K562 (cell line): ENCODE measurements around the gene MAN1A1. TPM values are rescaled to one million over a fixed set of nuclear protein-coding genes. Genes with fewer than 3 reads are reported as not detected.
A peak's percentile ranks its signal among the peaks of the same experiment; 100 is the strongest.

Experiments used
- CEBPB ChIP-seq: fragments of 450-650 bp; IDR thresholded peaks from 2 replicates; pipeline ENCODE4 v1.6.1; 2016; ENCODE audit warnings: missing genetic modification characterization, missing compliant biosample characterization
- CTBP1 ChIP-seq: fragments of 450-650 bp; IDR thresholded peaks from 2 replicates; pipeline ENCODE4 v1.6.1; 2016; ENCODE audit warnings: borderline replicate concordance
- HNRNPUL1 ChIP-seq: fragments of 200-400 bp; formaldehyde crosslinking; IDR thresholded peaks from 2 replicates; pipeline ENCODE4 v1.6.1; 2017; ENCODE audit warnings: low read length
- NR4A1 ChIP-seq, 2 experiments: fragments of 250-450 bp in 1 of 2; fragments of 450-650 bp in 1 of 2; sonication (Bioruptor Pico) in 1 of 2; IDR thresholded peaks; 2 replicates each; pipeline versions ENCODE4 v1.4.0 to v1.6.1; 2016 to 2020; ENCODE audit warnings: mild to moderate bottlenecking in 2 of 2, missing compliant biosample characterization in 1 of 2, missing genetic modification characterization in 1 of 2, moderate library complexity in 1 of 2
- RBM34 ChIP-seq: fragments of 200-400 bp; formaldehyde crosslinking; IDR thresholded peaks from 2 replicates; pipeline ENCODE4 v1.6.1; 2018; ENCODE audit warnings: low read length, borderline replicate concordance; ENCODE audit not compliant: insufficient read depth
- SAFB ChIP-seq: fragments of 200-400 bp; formaldehyde crosslinking; IDR thresholded peaks from 2 replicates; pipeline ENCODE4 v1.6.1; 2017; ENCODE audit warnings: low read depth, low read length, borderline replicate concordance
- SIRT6 ChIP-seq: IDR thresholded peaks from one replicate; pipeline ENCODE4 v1.6.1; 2012; ENCODE audit warnings: low read depth, mild to moderate bottlenecking, control low read depth, inconsistent platforms, low read length, moderate library complexity
- SRF ChIP-seq, 2 experiments: fragments of 250-450, 450-650 bp in 1 of 2; sonication (Bioruptor Pico) in 1 of 2; sonication (generic) in 1 of 2; formaldehyde crosslinking; IDR thresholded peaks; 2 replicates each; pipeline versions ENCODE4 v1.5.0 to v1.5.1; 2020 to 2022; ENCODE audit warnings: mild to moderate bottlenecking in 1 of 2, missing genetic modification reagents in 1 of 2
- ZNF316 ChIP-seq: fragments of 450-650 bp; IDR thresholded peaks from 2 replicates; pipeline ENCODE4 v1.6.1; 2016
- ZNF551 ChIP-seq: fragments of 250-450 bp; sonication (Bioruptor Pico); IDR thresholded peaks from 2 replicates; pipeline ENCODE4 v1.5.0; 2021; ENCODE audit warnings: mild to moderate bottlenecking, moderate library complexity
- ZNF778 ChIP-seq: fragments of 450-650 bp; formaldehyde crosslinking; IDR thresholded peaks from 2 replicates; pipeline ENCODE4 v1.4.0; 2020; ENCODE audit warnings: mild to moderate bottlenecking, moderate library complexity
- polyA plus RNA-seq, 8 experiments: library from polyadenylated mRNA; depleted of rRNA in 4 of 8; stranded (reverse) in 5 of 8; unstranded in 3 of 8; fragments of >200 nt; fragmentation: Nextera tagmentation in 2 of 8; fragmentation: Illumina TruSeq in 1 of 8; extraction: Ambion mirVana in 2 of 8; extraction: Trizol in 1 of 8; gene quantifications; 2 replicates each; pipeline versions ENCODE4 v1.2.1 to v1.2.3, GENCODE V29; 2011 to 2014; ENCODE audit warnings: inconsistent platforms in 1 of 8, missing spikeins in 1 of 8
- total RNA-seq, 7 experiments: library from RNA; depleted of rRNA in 6 of 7; stranded (reverse); fragments of >200 nt in 6 of 7; fragmentation: Illumina TruSeq in 2 of 7; extraction: Trizol in 2 of 7; gene quantifications; 2 replicates each; pipeline versions ENCODE4 v1.2.1 to v1.2.3, GENCODE V29; 2011 to 2021; ENCODE audit warnings: low replicate concordance in 1 of 7
- TF ChIP-seq, protein P1 (sequence below): sonication (generic); formaldehyde crosslinking; IDR thresholded peaks from 2 replicates; pipeline ENCODE4 v1.8.0; 2022; ENCODE audit warnings: mild to moderate bottlenecking, missing genetic modification reagents
- TF ChIP-seq, protein P2 (sequence below): fragments of 450-650 bp; IDR thresholded peaks from 2 replicates; pipeline ENCODE4 v1.6.1; 2016; ENCODE audit warnings: low read depth
- TF ChIP-seq, protein P3 (sequence below): IDR thresholded peaks from 2 replicates; pipeline ENCODE4 v1.6.1; 2016; ENCODE audit warnings: missing genetic modification characterization, missing compliant biosample characterization

Gene MAN1A1
- total and polyA plus RNA-seq, 9 of the 15 experiments (the other 6 are each of a cell fraction or from before 2014, with no cell fraction given), result 24.5 to 78.4 (median 59.7) TPM

DNA sequence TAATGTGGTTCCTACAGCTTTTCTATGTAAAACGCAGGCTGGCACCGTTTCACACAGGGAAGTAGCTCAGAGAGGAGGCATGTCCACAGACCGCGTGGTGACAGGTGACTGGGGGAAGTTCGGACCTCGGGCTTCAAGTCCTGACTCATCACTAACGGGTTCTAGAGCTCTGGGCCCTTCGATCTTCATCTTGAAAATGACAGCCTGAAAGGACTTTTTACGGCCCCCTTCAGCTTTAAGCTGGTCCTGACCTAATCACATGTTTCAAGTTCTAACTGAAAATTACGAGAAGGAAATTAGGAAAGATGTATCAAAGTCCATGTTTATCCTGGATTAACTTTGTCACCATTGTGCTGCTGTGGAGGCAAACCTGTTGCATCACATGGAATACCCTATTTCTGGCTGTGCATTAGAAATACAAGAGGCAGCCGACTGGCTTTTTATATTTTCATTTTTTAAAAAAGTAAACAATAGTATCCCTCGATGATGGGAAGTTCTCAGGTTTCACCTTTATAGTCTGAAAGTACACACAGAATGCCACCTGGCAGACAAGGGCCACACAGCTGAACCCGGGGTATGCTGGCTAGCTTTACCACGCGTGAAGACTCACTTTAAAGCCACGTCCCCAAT lies 2.0 kb downstream of the MAN1A1 start (continued):
- TF ChIP-seq, protein P1, sequence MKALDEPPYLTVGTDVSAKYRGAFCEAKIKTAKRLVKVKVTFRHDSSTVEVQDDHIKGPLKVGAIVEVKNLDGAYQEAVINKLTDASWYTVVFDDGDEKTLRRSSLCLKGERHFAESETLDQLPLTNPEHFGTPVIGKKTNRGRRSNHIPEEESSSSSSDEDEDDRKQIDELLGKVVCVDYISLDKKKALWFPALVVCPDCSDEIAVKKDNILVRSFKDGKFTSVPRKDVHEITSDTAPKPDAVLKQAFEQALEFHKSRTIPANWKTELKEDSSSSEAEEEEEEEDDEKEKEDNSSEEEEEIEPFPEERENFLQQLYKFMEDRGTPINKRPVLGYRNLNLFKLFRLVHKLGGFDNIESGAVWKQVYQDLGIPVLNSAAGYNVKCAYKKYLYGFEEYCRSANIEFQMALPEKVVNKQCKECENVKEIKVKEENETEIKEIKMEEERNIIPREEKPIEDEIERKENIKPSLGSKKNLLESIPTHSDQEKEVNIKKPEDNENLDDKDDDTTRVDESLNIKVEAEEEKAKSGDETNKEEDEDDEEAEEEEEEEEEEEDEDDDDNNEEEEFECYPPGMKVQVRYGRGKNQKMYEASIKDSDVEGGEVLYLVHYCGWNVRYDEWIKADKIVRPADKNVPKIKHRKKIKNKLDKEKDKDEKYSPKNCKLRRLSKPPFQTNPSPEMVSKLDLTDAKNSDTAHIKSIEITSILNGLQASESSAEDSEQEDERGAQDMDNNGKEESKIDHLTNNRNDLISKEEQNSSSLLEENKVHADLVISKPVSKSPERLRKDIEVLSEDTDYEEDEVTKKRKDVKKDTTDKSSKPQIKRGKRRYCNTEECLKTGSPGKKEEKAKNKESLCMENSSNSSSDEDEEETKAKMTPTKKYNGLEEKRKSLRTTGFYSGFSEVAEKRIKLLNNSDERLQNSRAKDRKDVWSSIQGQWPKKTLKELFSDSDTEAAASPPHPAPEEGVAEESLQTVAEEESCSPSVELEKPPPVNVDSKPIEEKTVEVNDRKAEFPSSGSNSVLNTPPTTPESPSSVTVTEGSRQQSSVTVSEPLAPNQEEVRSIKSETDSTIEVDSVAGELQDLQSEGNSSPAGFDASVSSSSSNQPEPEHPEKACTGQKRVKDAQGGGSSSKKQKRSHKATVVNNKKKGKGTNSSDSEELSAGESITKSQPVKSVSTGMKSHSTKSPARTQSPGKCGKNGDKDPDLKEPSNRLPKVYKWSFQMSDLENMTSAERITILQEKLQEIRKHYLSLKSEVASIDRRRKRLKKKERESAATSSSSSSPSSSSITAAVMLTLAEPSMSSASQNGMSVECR (CRISPR knock-in tag), result 0 out of 2 replicates have a peak, but pooled peaks have one; percentile 45
- TF ChIP-seq, protein P2, sequence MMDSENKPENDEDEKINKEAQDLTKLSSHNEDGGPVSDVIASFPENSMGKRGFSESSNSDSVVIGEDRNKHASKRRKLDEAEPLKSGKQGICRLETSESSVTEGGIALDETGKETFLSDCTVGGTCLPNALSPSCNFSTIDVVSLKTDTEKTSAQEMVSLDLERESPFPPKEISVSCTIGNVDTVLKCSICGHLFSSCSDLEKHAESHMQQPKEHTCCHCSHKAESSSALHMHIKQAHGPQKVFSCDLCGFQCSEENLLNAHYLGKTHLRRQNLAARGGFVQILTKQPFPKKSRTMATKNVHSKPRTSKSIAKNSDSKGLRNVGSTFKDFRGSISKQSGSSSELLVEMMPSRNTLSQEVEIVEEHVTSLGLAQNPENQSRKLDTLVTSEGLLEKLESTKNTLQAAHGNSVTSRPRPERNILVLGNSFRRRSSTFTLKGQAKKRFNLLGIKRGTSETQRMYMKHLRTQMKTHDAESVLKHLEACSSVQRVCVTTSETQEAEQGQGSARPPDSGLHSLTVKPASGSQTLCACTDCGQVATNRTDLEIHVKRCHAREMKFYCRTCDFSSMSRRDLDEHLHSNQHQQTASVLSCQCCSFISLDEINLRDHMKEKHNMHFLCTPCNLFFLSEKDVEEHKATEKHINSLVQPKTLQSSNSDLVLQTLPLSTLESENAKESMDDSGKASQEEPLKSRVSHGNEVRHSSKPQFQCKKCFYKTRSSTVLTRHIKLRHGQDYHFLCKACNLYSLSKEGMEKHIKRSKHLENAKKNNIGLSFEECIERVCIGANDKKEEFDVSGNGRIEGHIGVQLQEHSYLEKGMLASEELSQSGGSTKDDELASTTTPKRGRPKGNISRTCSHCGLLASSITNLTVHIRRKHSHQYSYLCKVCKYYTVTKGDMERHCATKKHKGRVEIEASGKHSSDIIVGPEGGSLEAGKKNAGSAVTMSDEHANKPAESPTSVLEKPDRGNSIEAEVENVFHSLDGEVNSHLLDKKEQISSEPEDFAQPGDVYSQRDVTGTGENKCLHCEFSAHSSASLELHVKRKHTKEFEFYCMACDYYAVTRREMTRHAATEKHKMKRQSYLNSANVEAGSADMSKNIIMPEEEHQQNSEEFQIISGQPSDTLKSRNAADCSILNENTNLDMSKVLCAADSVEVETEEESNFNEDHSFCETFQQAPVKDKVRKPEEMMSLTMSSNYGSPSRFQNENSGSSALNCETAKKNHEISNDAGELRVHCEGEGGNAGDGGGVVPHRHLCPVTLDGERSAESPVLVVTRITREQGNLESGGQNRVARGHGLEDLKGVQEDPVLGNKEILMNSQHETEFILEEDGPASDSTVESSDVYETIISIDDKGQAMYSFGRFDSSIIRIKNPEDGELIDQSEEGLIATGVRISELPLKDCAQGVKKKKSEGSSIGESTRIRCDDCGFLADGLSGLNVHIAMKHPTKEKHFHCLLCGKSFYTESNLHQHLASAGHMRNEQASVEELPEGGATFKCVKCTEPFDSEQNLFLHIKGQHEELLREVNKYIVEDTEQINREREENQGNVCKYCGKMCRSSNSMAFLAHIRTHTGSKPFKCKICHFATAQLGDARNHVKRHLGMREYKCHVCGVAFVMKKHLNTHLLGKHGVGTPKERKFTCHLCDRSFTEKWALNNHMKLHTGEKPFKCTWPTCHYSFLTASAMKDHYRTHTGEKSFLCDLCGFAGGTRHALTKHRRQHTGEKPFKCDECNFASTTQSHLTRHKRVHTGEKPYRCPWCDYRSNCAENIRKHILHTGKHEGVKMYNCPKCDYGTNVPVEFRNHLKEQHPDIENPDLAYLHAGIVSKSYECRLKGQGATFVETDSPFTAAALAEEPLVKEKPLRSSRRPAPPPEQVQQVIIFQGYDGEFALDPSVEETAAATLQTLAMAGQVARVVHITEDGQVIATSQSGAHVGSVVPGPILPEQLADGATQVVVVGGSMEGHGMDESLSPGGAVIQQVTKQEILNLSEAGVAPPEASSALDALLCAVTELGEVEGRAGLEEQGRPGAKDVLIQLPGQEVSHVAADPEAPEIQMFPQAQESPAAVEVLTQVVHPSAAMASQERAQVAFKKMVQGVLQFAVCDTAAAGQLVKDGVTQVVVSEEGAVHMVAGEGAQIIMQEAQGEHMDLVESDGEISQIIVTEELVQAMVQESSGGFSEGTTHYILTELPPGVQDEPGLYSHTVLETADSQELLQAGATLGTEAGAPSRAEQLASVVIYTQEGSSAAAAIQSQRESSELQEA, result no peak
- peak; percentile 94 for TF ChIP-seq ZNF316
- no peak for TF ChIP-seq SAFB
- no peak for TF ChIP-seq HNRNPUL1
- no peak for TF ChIP-seq CEBPB
- TF ChIP-seq RBM34, result no peak
- TF ChIP-seq ZNF778 (CRISPR knock-in tag), result no peak
- no peak; the same call in 1 of the 2 replicates for TF ChIP-seq CTBP1
- no peak for TF ChIP-seq SIRT6
- no peak for TF ChIP-seq ZNF551
- no peak for TF ChIP-seq SRF (CRISPR knock-in tag; IDR thresholded peaks at IDR 0.05)
- TF ChIP-seq, protein P3, sequence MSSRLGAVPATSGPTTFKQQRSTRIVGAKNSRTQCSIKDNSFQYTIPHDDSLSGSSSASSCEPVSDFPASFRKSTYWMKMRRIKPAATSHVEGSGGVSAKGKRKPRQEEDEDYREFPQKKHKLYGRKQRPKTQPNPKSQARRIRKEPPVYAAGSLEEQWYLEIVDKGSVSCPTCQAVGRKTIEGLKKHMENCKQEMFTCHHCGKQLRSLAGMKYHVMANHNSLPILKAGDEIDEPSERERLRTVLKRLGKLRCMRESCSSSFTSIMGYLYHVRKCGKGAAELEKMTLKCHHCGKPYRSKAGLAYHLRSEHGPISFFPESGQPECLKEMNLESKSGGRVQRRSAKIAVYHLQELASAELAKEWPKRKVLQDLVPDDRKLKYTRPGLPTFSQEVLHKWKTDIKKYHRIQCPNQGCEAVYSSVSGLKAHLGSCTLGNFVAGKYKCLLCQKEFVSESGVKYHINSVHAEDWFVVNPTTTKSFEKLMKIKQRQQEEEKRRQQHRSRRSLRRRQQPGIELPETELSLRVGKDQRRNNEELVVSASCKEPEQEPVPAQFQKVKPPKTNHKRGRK (tag), result no peak
- no peak for TF ChIP-seq NR4A1 (CRISPR knock-in tag; IDR thresholded peaks at IDR 0.05)
- no peak for TF ChIP-seq NR4A1 (tag; IDR thresholded peaks at IDR 0.05)
